ENCODE data around the gene VSIG10L2. TPM values are rescaled to one million over a fixed set of nuclear protein-coding genes. Genes with fewer than 3 reads are reported as not detected.

VSIG10L2 gene
- total RNA-seq, 1 donor from 2014 or later = not detected

GRCh38 chr11:125995313-125995712, 49.5 kb downstream of the VSIG10L2 start:
- Mint-ChIP-seq H3K27me3 (no peaks in the 10 kb centered on the region), H3K9me3 (ENCODE audit: low read depth) (no peaks in the 10 kb centered on the region), H3K36me3 (ENCODE audit: insufficient read depth) (peaks cover 15% of the 10 kb centered on the region), H3K27ac (no peak overlapping the region), H3K4me1 (ENCODE audit: low read depth) (no peaks in the 10 kb centered on the region), H3K4me3 (ENCODE audit: low read depth) (no peak overlapping the region)
- no peak for TF ChIP-seq CTCF (IDR thresholded peaks at IDR 0.05; ENCODE audit: unreplicated experiment)
- no peak for DNase-seq (ENCODE audit: low spot score, unreplicated experiment)

GRCh38 chr11:125998267-125998666, 52.4 kb downstream of the VSIG10L2 start:
- no peak for TF ChIP-seq CTCF (IDR thresholded peaks at IDR 0.05; ENCODE audit: unreplicated experiment)
- Mint-ChIP-seq H3K4me1 (ENCODE audit: low read depth) (no peaks in the 10 kb centered on the region), H3K27me3 (no peaks in the 10 kb centered on the region), H3K36me3 (ENCODE audit: insufficient read depth) (peaks cover 15% of the 10 kb centered on the region), H3K27ac (no peak overlapping the region), H3K9me3 (ENCODE audit: low read depth) (no peaks in the 10 kb centered on the region), H3K4me3 (ENCODE audit: low read depth) (no peak overlapping the region)
- DNase-seq (ENCODE audit: low spot score, unreplicated experiment) = no peak

- Mint-ChIP-seq H3K9me3 (ENCODE audit: low read depth) (no peaks in the 10 kb centered on the region), H3K36me3 (ENCODE audit: insufficient read depth) (peaks cover 14% of the 10 kb centered on the region), H3K4me3 (ENCODE audit: low read depth) (no peak overlapping the region), H3K4me1 (ENCODE audit: low read depth) (no peaks in the 10 kb centered on the region), H3K27me3 (no peaks in the 10 kb centered on the region), H3K27ac (no peak overlapping the region)
- no peak for DNase-seq (ENCODE audit: low spot score, unreplicated experiment)
- no peak for TF ChIP-seq CTCF (IDR thresholded peaks at IDR 0.05; ENCODE audit: unreplicated experiment)
Measured at GRCh38 chr11:125999234-125999880, 53.5 kb downstream of the VSIG10L2 start.

- Mint-ChIP-seq H3K27ac (no peak overlapping the region), H3K36me3 (ENCODE audit: insufficient read depth) (peaks cover 6% of the 10 kb centered on the region)
Measured at GRCh38 chr11:126002181-126002580, 56.3 kb downstream of the VSIG10L2 start.

More at GRCh38 chr11:126002181-126002580, 56.3 kb downstream of the VSIG10L2 start:
- DNase-seq (ENCODE audit: low spot score, unreplicated experiment) = no peak
- no peak for TF ChIP-seq CTCF (IDR thresholded peaks at IDR 0.05; ENCODE audit: unreplicated experiment)
- no peak overlapping the region for H3K4me3 Mint-ChIP-seq (ENCODE audit: low read depth)
- no peaks in the 10 kb centered on the region for H3K9me3 Mint-ChIP-seq (ENCODE audit: low read depth)
- no peaks in the 10 kb centered on the region for H3K4me1 Mint-ChIP-seq (ENCODE audit: low read depth)
- H3K27me3 Mint-ChIP-seq = no peaks in the 10 kb centered on the region

Other genes with a start within 250 kb of the VSIG10L2 start
- gene PATE1, start 199.8 kb upstream of the VSIG10L2 start, total RNA-seq = not detected in 2 replicates
- 0.29 TPM in 1 of 2 replicates, not detected in the other for gene PATE2, start 167.2 kb upstream of the VSIG10L2 start, total RNA-seq
- gene PATE3, start 157.9 kb upstream of the VSIG10L2 start, total RNA-seq = not detected in 2 replicates
- not detected in 2 replicates for gene PATE4, start 112.7 kb upstream of the VSIG10L2 start, total RNA-seq
- gene HYLS1, start 58.4 kb upstream of the VSIG10L2 start, total RNA-seq = 7.7 and 7.9 TPM in 2 replicates
- 12.4 and 12.7 TPM in 2 replicates for gene PUS3, start 42.8 kb upstream of the VSIG10L2 start, total RNA-seq
- gene DDX25, start 41.5 kb upstream of the VSIG10L2 start, total RNA-seq = 3.0 and 3.8 TPM in 2 replicates
- 24.9 and 26.4 TPM in 2 replicates for gene CDON, start 116.8 kb downstream of the VSIG10L2 start, total RNA-seq

Measured in progenitor cell of endocrine pancreas (in vitro differentiated cells).